ENCODE results near the gene RFC2. TPM values are rescaled to one million over a fixed set of nuclear protein-coding genes. Genes with fewer than 3 reads are reported as not detected.
"Not testable (repeated sequence)": the region's sequence is repeated elsewhere in the genome, so short reads cannot be mapped to it uniquely, and the experiment has no call there.

Gene RFC2
- total RNA-seq, 2 experiments from 2014 or later = 70.5 to 76.8 TPM

- H3K27ac Mint-ChIP-seq = peak overlapping the region; percentile 82
- ATAC-seq = peak; percentile 65
- no peaks in the 10 kb centered on the region for H3K9me3 Mint-ChIP-seq (ENCODE audit: low read depth)
- H3K4me3 Mint-ChIP-seq = no peak overlapping the region
- peaks cover 8% of the 10 kb centered on the region for H3K36me3 Mint-ChIP-seq
- DNase-seq = peak; percentile 69
- CTCF ChIA-PET = interaction anchor here (0.5 to 4.7 kb wide), 5 partner anchors 11 to 76 kb away, joined by 3 to 58 read pairs (median 3); no protein-coding TSS in a partner anchor
- peaks cover 29% of the 10 kb centered on the region for H3K4me1 Mint-ChIP-seq
- no peaks in the 10 kb centered on the region for H3K27me3 Mint-ChIP-seq
Measured at GRCh38 chr7:74217455-74218342, 36.5 kb downstream of the RFC2 start.

- H3K4me1 Mint-ChIP-seq = peaks cover 35% of the 10 kb centered on the region
- no peak overlapping the region for H3K4me3 Mint-ChIP-seq
- ATAC-seq (no peak), DNase-seq (no peak)
- CTCF ChIA-PET = interaction anchor here (4.7 kb wide), 1 partner anchor 10 kb away, joined by 58 read pairs; no protein-coding TSS in a partner anchor
- peaks cover 8% of the 10 kb centered on the region for H3K36me3 Mint-ChIP-seq
- H3K27me3 Mint-ChIP-seq = no peaks in the 10 kb centered on the region
- peak overlapping the region; percentile 69 for H3K27ac Mint-ChIP-seq
- H3K9me3 Mint-ChIP-seq (ENCODE audit: low read depth) = no peaks in the 10 kb centered on the region
Measured at GRCh38 chr7:74216361-74216761, 37.8 kb downstream of the RFC2 start.

- H3K36me3 Mint-ChIP-seq = peaks cover 8% of the 10 kb centered on the region
- H3K27ac Mint-ChIP-seq = no peak overlapping the region
- ATAC-seq (no peak), DNase-seq (no peak)
- H3K27me3 Mint-ChIP-seq = no peaks in the 10 kb centered on the region
- H3K9me3 Mint-ChIP-seq (ENCODE audit: low read depth) = no peaks in the 10 kb centered on the region
- peaks cover 37% of the 10 kb centered on the region for H3K4me1 Mint-ChIP-seq
- CTCF ChIA-PET = interaction anchor here (4.7 kb wide), 1 partner anchor 9 kb away, joined by 58 read pairs; no protein-coding TSS in a partner anchor
- H3K4me3 Mint-ChIP-seq = no peak overlapping the region
Measured at GRCh38 chr7:74215921-74216320, 38.3 kb downstream of the RFC2 start.

GRCh38 chr7:74214816-74215630 lies 39.2 kb downstream of the RFC2 start:
- ATAC-seq (no peak), DNase-seq (no peak)
- peaks cover 40% of the 10 kb centered on the region for H3K4me1 Mint-ChIP-seq
- H3K27me3 Mint-ChIP-seq = no peaks in the 10 kb centered on the region
- CTCF ChIA-PET = interaction anchor here (4.7 kb wide), 1 partner anchor 8 kb away, joined by 58 read pairs; no protein-coding TSS in a partner anchor
- H3K27ac Mint-ChIP-seq = peak overlapping the region; percentile 54
- H3K36me3 Mint-ChIP-seq = peaks cover 8% of the 10 kb centered on the region
- no peaks in the 10 kb centered on the region for H3K9me3 Mint-ChIP-seq (ENCODE audit: low read depth)
- H3K4me3 Mint-ChIP-seq = no peak overlapping the region

- DNase-seq (no peak), ATAC-seq (no peak)
- Mint-ChIP-seq H3K4me3 (no peak overlapping the region), H3K27me3 (no peaks in the 10 kb centered on the region), H3K4me1 (peaks cover 42% of the 10 kb centered on the region), H3K36me3 (peaks cover 3% of the 10 kb centered on the region), H3K27ac (peak overlapping the region; percentile 29), H3K9me3 (ENCODE audit: low read depth) (no peaks in the 10 kb centered on the region)
- CTCF ChIA-PET = interaction anchor here (0.8 to 1.2 kb wide), 2 partner anchors 10 to 19 kb away, joined by 3 read pairs; no protein-coding TSS in a partner anchor
Measured at GRCh38 chr7:74212661-74213060, 41.5 kb downstream of the RFC2 start.

- not testable (repeated sequence) for H3K36me3 Mint-ChIP-seq; H3K27me3 Mint-ChIP-seq; DNase-seq; H3K4me3 Mint-ChIP-seq; ATAC-seq; H3K27ac Mint-ChIP-seq; H3K9me3 Mint-ChIP-seq (ENCODE audit: low read depth)
- peaks cover 36% of the 10 kb centered on the region for H3K4me1 Mint-ChIP-seq
- CTCF ChIA-PET = interaction anchor here (0.7 to 10.1 kb wide), 9 partner anchors 8 to 303 kb away, joined by 3 to 197 read pairs (median 28); no protein-coding TSS in a partner anchor
Measured at GRCh38 chr7:74208241-74208640, 46.0 kb downstream of the RFC2 start.

- DNase-seq (no peak), ATAC-seq (no peak)
- Mint-ChIP-seq H3K27ac (no peak overlapping the region), H3K9me3 (ENCODE audit: low read depth) (no peaks in the 10 kb centered on the region), H3K36me3 (peaks cover 2% of the 10 kb centered on the region), H3K4me1 (peaks cover 35% of the 10 kb centered on the region), H3K27me3 (peaks cover 3% of the 10 kb centered on the region), H3K4me3 (no peak overlapping the region)
- CTCF ChIA-PET = interaction anchor here (1.2 to 10.1 kb wide), 24 partner anchors 9 to 243 kb away, joined by 3 to 197 read pairs (median 14); partner anchors contain the start of genes CLIP2, LIMK1 and RFC2
Measured at GRCh38 chr7:74207586-74207985, 46.6 kb downstream of the RFC2 start.

- CTCF ChIA-PET = interaction anchor here (0.6 to 10.1 kb wide), 61 partner anchors 9 to 681 kb away, joined by 3 to 197 read pairs (median 5); partner anchors contain the start of genes CLIP2, LIMK1 and RFC2
- H3K27ac Mint-ChIP-seq = no peak overlapping the region
Measured at GRCh38 chr7:74206589-74207120, 47.5 kb downstream of the RFC2 start.

GRCh38 chr7:74206052-74206451 lies 48.1 kb downstream of the RFC2 start:
- not testable (repeated sequence) for DNase-seq; H3K9me3 Mint-ChIP-seq (ENCODE audit: low read depth); ATAC-seq; H3K27ac Mint-ChIP-seq; H3K27me3 Mint-ChIP-seq; H3K4me3 Mint-ChIP-seq; H3K36me3 Mint-ChIP-seq
- peaks cover 30% of the 10 kb centered on the region for H3K4me1 Mint-ChIP-seq
- CTCF ChIA-PET = interaction anchor here (0.6 to 10.1 kb wide), 61 partner anchors 8 to 681 kb away, joined by 3 to 197 read pairs (median 5); partner anchors contain the start of genes CLIP2, LIMK1 and RFC2

More at GRCh38 chr7:74206589-74207120, 47.5 kb downstream of the RFC2 start:
- H3K4me3 Mint-ChIP-seq = no peak overlapping the region
- peaks cover 32% of the 10 kb centered on the region for H3K4me1 Mint-ChIP-seq
- DNase-seq = peak; percentile 85
- no peaks in the 10 kb centered on the region for H3K9me3 Mint-ChIP-seq (ENCODE audit: low read depth)
- peak; percentile 75 for ATAC-seq
- peaks cover 2% of the 10 kb centered on the region for H3K36me3 Mint-ChIP-seq
- H3K27me3 Mint-ChIP-seq = peaks cover 3% of the 10 kb centered on the region

GRCh38 chr7:74203956-74204618 lies 50.1 kb downstream of the RFC2 start:
- DNase-seq = no peak
- Mint-ChIP-seq H3K9me3 (ENCODE audit: low read depth) (no peaks in the 10 kb centered on the region), H3K27me3 (peaks cover 3% of the 10 kb centered on the region), H3K36me3 (no peaks in the 10 kb centered on the region), H3K4me3 (no peak overlapping the region), H3K27ac (peak overlapping the region; percentile 49), H3K4me1 (peaks cover 15% of the 10 kb centered on the region)
- CTCF ChIA-PET = interaction anchor here (0.8 to 10.1 kb wide), 6 partner anchors 11 to 197 kb away, joined by 3 to 197 read pairs (median 14); partner anchors contain the start of gene CLIP2
- no peak for ATAC-seq

- Mint-ChIP-seq H3K27ac (no peak overlapping the region), H3K36me3 (peaks cover 1% of the 10 kb centered on the region), H3K27me3 (peaks cover 3% of the 10 kb centered on the region), H3K4me3 (no peak overlapping the region), H3K4me1 (peaks cover 12% of the 10 kb centered on the region), H3K9me3 (ENCODE audit: low read depth) (no peaks in the 10 kb centered on the region)
- CTCF ChIA-PET = interaction anchor here (0.8 to 10.1 kb wide), 7 partner anchors 10 to 198 kb away, joined by 3 to 197 read pairs (median 3); partner anchors contain the start of gene EIF4H
- ATAC-seq (no peak), DNase-seq (no peak)
Measured at GRCh38 chr7:74202841-74203556, 51.2 kb downstream of the RFC2 start.

Data from activated CD8-positive, alpha-beta memory T cell treated with anti-CD3 and anti-CD28 coated beads, Interleukin-2, amount 10 ng/mL, durations not matched to agents 7 days and 5 days (primary cell).